A549 (cell line): Measurements from ENCODE around the gene DENND10. TPM values are rescaled to one million over a fixed set of nuclear protein-coding genes. Genes with fewer than 3 reads are reported as not detected.
A peak's percentile ranks its signal among the peaks of the same experiment; 100 is the strongest.
"Not testable (repeated sequence)": the region's sequence is repeated elsewhere in the genome, so short reads cannot be mapped to it uniquely, and the experiment has no call there.

Source experiments
- ATAC-seq, 2 experiments: fragments of 200-7000 bp in 1 of 2; fragments of >200 bp in 1 of 2; cut with Nextera tagmentation in 1 of 2; cut with Tn5 transposase in 1 of 2; 3 replicates each; pipeline versions ENCODE4 v1.8.0 to v1.9.1; 2018 to 2020; ENCODE audit warnings: mild to moderate bottlenecking in 1 of 2, moderate library complexity in 1 of 2
- CTCF ChIA-PET: fragments of 300-600 bp; sonication (Branson Sonifier 250); formaldehyde crosslinking; extraction: SDS; loops from one replicate; lab custom pipeline; 2021; ENCODE audit warnings: antibody characterized with exemption, inconsistent platforms; lab: Yijun Ruan, JAX
- POLR2A ChIA-PET: fragments of 350-600 bp; formaldehyde crosslinking; extraction: SDS; loops from one replicate; lab custom pipeline; 2021; ENCODE audit warnings: antibody characterized with exemption, inconsistent platforms; lab: Yijun Ruan, JAX
- DNase-seq, 2 experiments: peaks; one replicate each; pipeline versions ENCODE4 v3.0.0 to v3.0.0-alpha.2; 2011 to 2016; ENCODE audit warnings: low read depth in 1 of 2, low spot score in 1 of 2
- FAIRE-seq: peaks from 2 replicates; lab custom pipeline; 2011; peaks lifted over from hg19 to GRCh38; lab: Jason Lieb, UNC
- H3K27ac ChIP-seq, 2 experiments: fragments of >200 bp; sonication (Bioruptor Twin); formaldehyde crosslinking; 3 replicates each; pipeline ENCODE4 v1.5.1; 2016 to 2017
- H3K4me1 ChIP-seq: fragments of >200 bp; sonication (Bioruptor Twin); formaldehyde crosslinking; 3 replicates; pipeline ENCODE4 v1.6.1; 2016
- H3K4me2 ChIP-seq: fragments of >200 bp; sonication (Bioruptor Twin); formaldehyde crosslinking; 3 replicates; pipeline ENCODE4 v1.6.1; 2016
- H3K4me3 ChIP-seq: fragments of >200 bp; sonication (Bioruptor Twin); formaldehyde crosslinking; 3 replicates; pipeline ENCODE4 v1.5.1; 2016
- H3K9me3 ChIP-seq: fragments of >200 bp; sonication (Bioruptor Twin); formaldehyde crosslinking; 3 replicates; pipeline ENCODE4 v1.6.1; 2016
- BHLHE40 ChIP-seq: IDR thresholded peaks from 2 replicates; pipeline ENCODE4 v1.6.1; 2012; ENCODE audit warnings: low read depth, low read length, inconsistent platforms
- CBX2 ChIP-seq: fragments of 200-600 bp; sonication (generic); IDR thresholded peaks from 2 replicates; pipeline ENCODE4 v1.6.1; 2016; ENCODE audit warnings: low read depth, mild to moderate bottlenecking, borderline replicate concordance
- CHD2 ChIP-seq: fragments of 150-350 bp; IDR thresholded peaks from 2 replicates; pipeline ENCODE4 v1.6.1; 2014; ENCODE audit warnings: low read length; ENCODE audit not compliant: partially characterized antibody
- CHD4 ChIP-seq: fragments of 200-600 bp; sonication (generic); IDR thresholded peaks from 2 replicates; pipeline ENCODE4 v1.6.1; 2016; ENCODE audit warnings: antibody characterized with exemption, mild to moderate bottlenecking, borderline replicate concordance
- EHMT2 ChIP-seq: fragments of 200-600 bp; sonication (generic); IDR thresholded peaks from 2 replicates; pipeline ENCODE4 v1.6.1; 2016; ENCODE audit warnings: antibody characterized with exemption, low read depth, mild to moderate bottlenecking, moderate library complexity
- ELK1 ChIP-seq: fragments of 150-350 bp; IDR thresholded peaks from 2 replicates; pipeline ENCODE4 v1.6.1; 2014; ENCODE audit warnings: low read depth, mild to moderate bottlenecking, low read length
- ESRRA ChIP-seq: fragments of 150-350 bp; IDR thresholded peaks from 2 replicates; pipeline ENCODE4 v1.6.1; 2014; ENCODE audit warnings: mild to moderate bottlenecking, low read length, borderline replicate concordance
- FOXS1 ChIP-seq: fragments of 250-450 bp; sonication (Bioruptor Pico); IDR thresholded peaks from 2 replicates; pipeline ENCODE4 v1.5.0; 2020; ENCODE audit warnings: mild to moderate bottlenecking, moderate library complexity
- HES2 ChIP-seq: fragments of >200 bp; sonication (Bioruptor Twin); formaldehyde crosslinking; IDR thresholded peaks from 2 replicates; pipeline ENCODE4 v1.6.1; 2016
- HEYL ChIP-seq: fragments of 250-450 bp; sonication (Bioruptor Pico); IDR thresholded peaks from 2 replicates; pipeline ENCODE4 v1.8.0; 2021; ENCODE audit warnings: mild to moderate bottlenecking, moderate library complexity
- HOXA7 ChIP-seq: fragments of 250-450 bp; sonication (Bioruptor Pico); IDR thresholded peaks from 2 replicates; pipeline ENCODE4 v1.5.0; 2020; ENCODE audit warnings: mild to moderate bottlenecking, moderate library complexity
- HOXB13 ChIP-seq: fragments of 250-450 bp; sonication (Bioruptor Pico); IDR thresholded peaks from 2 replicates; pipeline ENCODE4 v1.5.0; 2020; ENCODE audit warnings: low read depth, mild to moderate bottlenecking, moderate library complexity
- MAZ ChIP-seq: fragments of 150-350 bp; IDR thresholded peaks from 2 replicates; pipeline ENCODE4 v1.6.1; 2014; ENCODE audit warnings: antibody characterized with exemption, low read depth, low read length, borderline replicate concordance
- MYC ChIP-seq: IDR thresholded peaks from 2 replicates; pipeline ENCODE4 v1.6.1; 2012; ENCODE audit warnings: mild to moderate bottlenecking, inconsistent platforms, low read length, improper control_type of control experiment, borderline replicate concordance
- NFE2L2 ChIP-seq: fragments of 150-350 bp; conservative IDR thresholded peaks from 2 replicates; pipeline ENCODE4 v1.6.1; 2014; ENCODE audit warnings: low read length
- NPAS2 ChIP-seq: fragments of 250-450 bp; sonication (Bioruptor Pico); IDR thresholded peaks from 2 replicates; pipeline ENCODE4 v1.8.0; 2022; ENCODE audit warnings: mild to moderate bottlenecking, moderate library complexity, borderline replicate concordance
- POLR2A ChIP-seq: IDR thresholded peaks from 2 replicates; pipeline ENCODE4 v1.6.1; 2012; ENCODE audit warnings: mild to moderate bottlenecking, low read length
- POLR2AphosphoS2 ChIP-seq: conservative IDR thresholded peaks from 2 replicates; pipeline ENCODE4 v1.6.1; 2012; ENCODE audit warnings: low read length, improper control_type of control experiment, inconsistent platforms
- REST ChIP-seq: fragments of 200-600 bp; sonication (generic); IDR thresholded peaks from 2 replicates; pipeline ENCODE4 v1.6.1; 2016; ENCODE audit warnings: antibody characterized with exemption, mild to moderate bottlenecking, moderate library complexity
- SMC3 ChIP-seq: fragments of >200 bp; sonication (Bioruptor Twin); formaldehyde crosslinking; IDR thresholded peaks from 3 replicates; pipeline ENCODE4 v1.6.1; 2018; ENCODE audit warnings: inconsistent platforms
- SREBF2 ChIP-seq: fragments of 450-650 bp; IDR thresholded peaks from 2 replicates; pipeline ENCODE4 v1.6.1; 2014; ENCODE audit warnings: mild to moderate bottlenecking, moderate library complexity
- TFCP2L1 ChIP-seq: fragments of 250-450 bp; sonication (Bioruptor Pico); IDR thresholded peaks from 2 replicates; pipeline ENCODE4 v1.5.0; 2021; ENCODE audit warnings: mild to moderate bottlenecking
- ZFP36 ChIP-seq: fragments of 450-650 bp; IDR thresholded peaks from 2 replicates; pipeline ENCODE4 v1.6.1; 2014; ENCODE audit warnings: borderline replicate concordance; ENCODE audit not compliant: partially characterized antibody
- ZSCAN20 ChIP-seq: fragments of 250-450 bp; sonication (Bioruptor Pico); IDR thresholded peaks from 2 replicates; pipeline ENCODE4 v1.8.0; 2022; ENCODE audit warnings: mild to moderate bottlenecking, moderate library complexity
- WGBS: methylation state at CpG from one replicate; pipeline ENCODE4 v1.1.6; 2017; ENCODE audit errors: missing lambda C conversion rate; 5-methylcytosine and 5-hydroxymethylcytosine counted together
- polyA plus RNA-seq, 4 experiments: library from polyadenylated mRNA; depleted of rRNA in 3 of 4; stranded (reverse); fragments of >200 nt; fragmentation: RNase III in 1 of 4; extraction: RNeasy Plus Mini Kit Qiagen cat#74134 plus additional on column Dnase treatment in 1 of 4; gene quantifications; 2 replicates in 3 of 4; 3 replicates in 1 of 4; pipeline ENCODE4 v1.2.3, GENCODE V29; 2011 to 2017

Gene DENND10
- polyA plus RNA-seq, 2 of the 4 experiments (the other 2 are of a cell fraction) = 49.7 to 94.3 TPM

GRCh38 chr10:119178372-119179119 lies 74.6 kb downstream of the DENND10 start, which contains the start of gene PRDX3 (continued):
- no peak for TF ChIP-seq NPAS2 (CRISPR knock-in tag)
- no peak for TF ChIP-seq ESRRA
- TF ChIP-seq CHD4 = no peak
- no peak for TF ChIP-seq BHLHE40
- TF ChIP-seq TFCP2L1 = no peak
- peak; percentile 92 for TF ChIP-seq POLR2A
- TF ChIP-seq FOXS1 (CRISPR knock-in tag) = no peak
- no peak for TF ChIP-seq NFE2L2
- no peak for TF ChIP-seq CBX2
- no peak for TF ChIP-seq ELK1
- TF ChIP-seq HEYL = no peak
- no peak for TF ChIP-seq CHD2
- no peak for TF ChIP-seq SREBF2
- no peak for TF ChIP-seq HES2
- 0 out of 2 replicates have a peak, but pooled peaks have one; percentile 17 for TF ChIP-seq REST
- no peak for TF ChIP-seq MAZ
- TF ChIP-seq ZSCAN20 = no peak
- TF ChIP-seq SMC3 = no peak
- no peak for TF ChIP-seq ZFP36
- peak; percentile 50 for TF ChIP-seq MYC
- no peak for TF ChIP-seq EHMT2
- TF ChIP-seq HOXB13 = no peak
- no peak for TF ChIP-seq POLR2AphosphoS2
- TF ChIP-seq HOXA7 (CRISPR knock-in tag) = no peak

- FAIRE-seq, H3K27ac ChIP-seq, H3K4me3 ChIP-seq, H3K9me3 ChIP-seq, ATAC-seq, POLR2A ChIA-PET, DNase-seq, H3K4me2 ChIP-seq: not testable (repeated sequence)
- peaks cover 20% of the 10 kb centered on the region; the same call in 2 of the 3 replicates for H3K4me1 ChIP-seq
- CTCF ChIA-PET = interaction anchor here (0.7 to 2.2 kb wide), 7 partner anchors 9 to 1885 kb away, joined by 3 to 8 read pairs (median 4); partner anchors contain the start of gene GRK5
- 93% methylated on average over 7 of the region's 7 CpGs for WGBS
These were observed 77.0 kb downstream of the DENND10 start for GRCh38 chr10:119180850-119181400.
